Suppressor macrophage treated with lipopolysaccharide for 1 hour (primary cell): Measurements from ENCODE around the gene C1orf105.

ENCODE experiments used
- DNase-seq, 3 donors: peaks; one replicate each; pipeline ENCODE4 v3.0.0-alpha.2; 2020 to 2022

The C1orf105 gene

GRCh38 chr1:172397633-172398032 lies 22.9 kb upstream of the C1orf105 start:
- no peak for DNase-seq

GRCh38 chr1:172398193-172398592 lies 22.3 kb upstream of the C1orf105 start:
- no peak for DNase-seq

- peak; percentile 25 to 69 (median 57) for DNase-seq
Observed at GRCh38 chr1:172398970-172399755, 21.3 kb upstream of the C1orf105 start.

- no peak for DNase-seq
Observed at GRCh38 chr1:172399756-172400721, 20.4 kb upstream of the C1orf105 start.

- no peak for DNase-seq
Observed at GRCh38 chr1:172400722-172401105, 19.8 kb upstream of the C1orf105 start.

DNA sequence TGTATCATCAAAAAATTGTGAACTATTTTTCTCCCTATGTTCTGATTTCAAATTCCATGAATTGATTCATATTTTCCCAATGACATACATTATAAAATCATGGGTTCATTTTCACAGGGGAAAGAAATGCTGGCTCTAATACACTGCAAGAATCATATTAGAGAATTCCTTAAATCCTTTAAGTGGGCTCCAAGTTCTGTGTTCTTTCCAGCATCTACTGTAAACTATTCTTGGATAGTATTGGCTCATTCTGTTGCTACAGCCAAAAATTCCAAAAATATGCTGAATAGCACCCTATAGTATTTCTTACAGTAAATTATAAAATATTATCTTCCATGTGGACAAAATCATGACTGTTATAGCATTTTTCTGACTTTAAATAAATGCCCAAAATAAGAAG lies 19.0 kb upstream of the C1orf105 start:
- no peak for DNase-seq

DNA sequence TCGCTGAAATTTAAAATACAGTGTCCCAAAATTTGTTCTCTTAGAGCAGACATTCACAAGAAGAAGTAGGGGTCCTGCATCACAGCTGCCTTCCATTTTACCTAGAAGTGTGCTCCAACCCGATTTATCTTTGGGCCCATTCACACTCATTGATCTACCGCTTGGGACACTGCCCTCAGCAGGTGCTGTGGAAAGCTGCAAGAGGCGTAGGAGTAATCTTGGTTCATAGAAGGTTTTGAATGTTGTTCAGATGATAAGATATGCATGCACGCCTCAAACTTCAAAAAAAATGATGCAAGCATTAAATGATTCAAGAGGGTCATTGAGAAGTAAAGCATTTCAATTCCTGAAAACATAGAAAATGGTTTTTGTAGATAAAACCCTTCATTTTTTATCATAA lies 18.6 kb upstream of the C1orf105 start:
- no peak for DNase-seq

DNA sequence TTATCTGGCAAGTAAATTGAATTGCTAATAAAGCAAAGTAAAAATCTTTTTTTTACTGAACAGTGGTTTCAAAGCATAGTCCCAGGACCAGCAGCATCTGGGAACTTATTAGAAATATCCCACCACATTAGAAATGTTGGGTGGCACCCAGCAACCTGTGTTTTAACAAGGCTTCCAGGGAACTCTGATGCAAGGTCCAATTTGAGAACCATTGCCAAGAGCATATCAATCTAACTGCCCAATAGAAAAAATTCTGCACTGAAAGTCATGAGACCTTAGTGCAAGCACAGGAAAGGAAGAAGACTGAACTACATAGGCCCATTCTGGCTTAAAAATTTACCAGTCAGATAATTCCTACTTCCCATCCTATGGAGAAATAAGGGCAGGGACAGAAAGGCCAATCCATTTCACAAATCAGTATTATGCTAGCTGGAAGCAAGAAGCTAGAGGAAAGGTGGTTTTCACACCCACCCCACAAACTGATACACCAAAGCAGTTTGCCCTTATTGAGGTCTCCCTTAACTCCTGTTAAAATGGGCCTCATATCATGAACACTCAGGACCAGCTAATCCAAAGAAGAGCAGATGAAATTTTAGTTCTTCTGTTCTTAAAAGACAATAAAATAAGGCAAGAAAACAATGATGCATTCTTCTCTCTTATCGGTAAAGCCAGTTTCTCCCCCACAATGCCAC lies 17.5 kb upstream of the C1orf105 start:
- no peak for DNase-seq

DNA sequence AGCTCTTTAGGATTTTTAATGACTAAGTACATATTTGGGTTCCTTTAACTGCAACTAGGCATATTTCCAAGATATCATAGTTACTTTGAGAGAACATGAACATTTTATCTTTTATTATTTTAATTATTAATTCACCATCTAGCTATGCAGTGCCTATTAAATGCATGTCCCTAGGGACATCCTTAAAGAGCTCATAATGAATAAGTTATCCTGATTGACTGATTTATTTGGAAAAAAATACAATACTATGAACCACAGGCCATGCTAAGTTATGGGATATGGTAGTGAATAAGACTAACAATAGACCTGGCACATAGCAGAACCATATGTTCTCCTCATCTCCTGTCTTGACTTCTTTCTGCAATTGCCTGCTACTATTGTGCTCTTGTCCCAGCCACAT lies 16.4 kb upstream of the C1orf105 start:
- DNase-seq, result no peak

GRCh38 chr1:172405912-172406311 lies 14.6 kb upstream of the C1orf105 start:
- no peak for DNase-seq

GRCh38 chr1:172406968-172407367 lies 13.5 kb upstream of the C1orf105 start:
- DNase-seq, result no peak

DNA sequence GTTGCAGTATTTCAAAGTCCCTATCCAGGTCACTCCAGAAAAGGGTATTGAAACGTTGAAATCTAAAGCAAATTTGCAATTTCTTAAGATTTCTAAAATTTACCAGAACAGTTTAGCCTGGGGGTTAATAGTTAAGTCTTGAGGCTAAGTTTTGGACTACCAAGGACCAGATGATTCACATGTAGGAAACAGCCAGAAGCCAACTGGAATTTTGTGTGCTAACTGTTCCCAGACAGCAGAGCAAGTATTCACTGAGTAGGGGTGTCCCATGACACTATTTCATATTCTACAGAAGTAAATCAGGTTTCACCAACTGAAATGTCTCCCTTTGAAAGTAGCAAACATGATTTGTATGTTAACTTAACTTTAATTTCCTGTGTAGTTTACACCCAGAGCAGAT lies 11.5 kb upstream of the C1orf105 start:
- DNase-seq, result no peak

- no peak for DNase-seq
Observed at GRCh38 chr1:172410027-172410426, 10.5 kb upstream of the C1orf105 start.

- DNase-seq, result no peak
Observed at GRCh38 chr1:172411791-172412338, 8.6 kb upstream of the C1orf105 start.

- no peak for DNase-seq
Observed at GRCh38 chr1:172414331-172414730, 6.2 kb upstream of the C1orf105 start.

- DNase-seq, result no peak
Observed at GRCh38 chr1:172416496-172417035, 3.9 kb upstream of the C1orf105 start.

- DNase-seq, result no peak
Observed at GRCh38 chr1:172417557-172417956, 2.9 kb upstream of the C1orf105 start.

GRCh38 chr1:172421974-172422604 lies 1.6 kb downstream of the C1orf105 start:
- DNase-seq, result no peak

DNA sequence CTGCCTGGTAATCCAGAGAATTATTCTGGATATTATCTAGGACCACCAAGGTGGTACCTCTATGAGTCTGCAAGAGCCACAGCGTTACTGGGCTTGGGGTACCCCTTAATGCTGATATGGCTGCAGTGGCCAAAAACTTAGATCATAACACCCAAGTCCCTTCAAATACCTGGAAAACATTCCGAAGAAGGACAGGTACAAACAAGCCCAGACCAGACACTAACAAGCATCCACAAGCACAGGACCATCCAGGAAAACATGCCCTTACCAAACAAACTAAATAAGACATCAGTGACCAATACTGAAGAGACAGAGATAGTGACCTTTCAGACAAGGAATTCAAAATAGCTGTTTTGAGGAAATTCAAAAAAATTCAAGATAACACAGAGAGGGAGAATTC lies 2.9 kb downstream of the C1orf105 start:
- DNase-seq, result no peak

- DNase-seq, result no peak
Observed at GRCh38 chr1:172425339-172425738, 4.9 kb downstream of the C1orf105 start.

DNA sequence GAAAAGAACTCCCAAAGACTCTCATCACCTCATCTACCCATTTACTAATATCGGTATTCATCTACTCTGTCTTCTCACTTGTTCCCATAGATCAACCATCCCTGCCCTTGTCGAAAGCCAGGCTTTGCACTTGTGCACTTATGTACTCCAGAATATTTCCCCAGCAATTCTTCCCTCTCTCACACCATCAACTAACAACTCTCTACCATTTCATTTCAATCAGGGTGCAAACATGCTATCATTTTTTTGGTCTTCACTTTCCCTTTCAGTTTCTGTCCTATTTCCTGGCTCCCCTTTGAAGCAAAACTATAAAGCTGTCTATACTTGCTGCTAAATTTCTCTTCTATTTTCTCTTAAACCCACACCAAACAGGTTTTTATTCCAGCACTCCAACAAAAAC lies 6.7 kb downstream of the C1orf105 start:
- no peak for DNase-seq
